HG02798 (cell line): ENCODE data around the gene TM7SF3.

Experiments
- ATAC-seq: cut with Tn5 transposase; IDR thresholded peaks from one replicate; pipeline ENCODE4 v1.9.1; 2021; ENCODE audit warnings: mild to moderate bottlenecking; ENCODE audit not compliant: unreplicated experiment, poor library complexity

The TM7SF3 gene

DNA sequence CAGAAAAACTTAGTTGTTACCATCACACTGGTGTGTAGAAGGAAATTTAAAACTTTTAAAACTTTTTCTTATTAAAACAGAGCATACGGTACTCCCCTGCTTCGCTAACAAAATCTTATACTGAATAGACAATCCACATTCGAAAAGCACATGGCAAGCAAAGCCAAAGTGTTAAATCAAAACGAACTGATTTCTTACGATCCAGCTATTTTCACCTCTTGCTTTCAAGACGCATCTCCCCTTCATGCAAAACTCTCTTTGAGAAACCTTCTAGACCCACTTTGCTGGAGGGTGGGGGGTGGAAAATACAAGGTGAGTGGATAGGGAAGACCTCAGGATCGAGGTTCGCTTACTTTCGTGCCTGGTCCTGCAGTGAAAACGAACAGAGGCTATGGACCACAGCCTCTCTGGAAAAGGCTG is 76.7 kb downstream of the TM7SF3 start:
- no peak for ATAC-seq

DNA sequence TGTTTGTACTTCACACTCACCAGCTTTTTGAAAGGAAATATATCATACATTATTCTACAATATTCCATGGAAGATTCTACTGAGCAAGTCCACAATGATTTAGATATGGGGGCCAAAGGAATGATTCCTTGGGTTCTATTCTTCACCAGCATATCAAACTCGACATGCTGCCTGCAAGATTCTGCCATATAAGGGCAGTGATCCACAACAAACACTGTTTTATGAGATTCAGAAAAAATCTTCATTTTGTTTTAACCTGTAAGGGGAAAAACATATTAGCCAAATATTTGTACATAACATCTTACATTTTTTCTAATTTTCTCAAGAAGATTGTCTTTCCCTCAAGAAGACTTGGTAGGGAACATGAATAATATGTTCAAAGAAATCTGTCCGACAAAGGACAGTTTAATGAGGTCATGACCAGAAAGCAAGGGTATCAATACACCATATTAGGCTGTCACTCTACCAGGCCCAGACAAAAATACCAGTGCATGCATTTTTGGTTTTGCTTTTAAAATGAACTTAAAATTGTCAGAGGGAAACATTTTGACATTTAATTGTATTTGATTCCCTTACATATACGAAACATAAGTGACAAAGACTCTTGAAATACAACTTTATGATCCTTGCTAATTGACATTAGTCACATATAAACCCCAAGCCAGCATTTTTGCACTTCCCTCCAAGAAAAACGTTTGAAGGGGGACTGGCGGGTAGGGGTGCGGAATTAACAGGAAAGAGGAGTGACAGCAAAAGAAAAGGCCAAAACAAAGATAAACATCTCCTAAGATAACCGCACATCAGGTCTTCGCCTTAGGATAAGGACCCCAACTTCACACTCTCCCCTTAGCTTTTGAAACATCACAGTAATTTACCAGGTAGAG is 77.4 kb downstream of the TM7SF3 start:
- no peak for ATAC-seq

DNA sequence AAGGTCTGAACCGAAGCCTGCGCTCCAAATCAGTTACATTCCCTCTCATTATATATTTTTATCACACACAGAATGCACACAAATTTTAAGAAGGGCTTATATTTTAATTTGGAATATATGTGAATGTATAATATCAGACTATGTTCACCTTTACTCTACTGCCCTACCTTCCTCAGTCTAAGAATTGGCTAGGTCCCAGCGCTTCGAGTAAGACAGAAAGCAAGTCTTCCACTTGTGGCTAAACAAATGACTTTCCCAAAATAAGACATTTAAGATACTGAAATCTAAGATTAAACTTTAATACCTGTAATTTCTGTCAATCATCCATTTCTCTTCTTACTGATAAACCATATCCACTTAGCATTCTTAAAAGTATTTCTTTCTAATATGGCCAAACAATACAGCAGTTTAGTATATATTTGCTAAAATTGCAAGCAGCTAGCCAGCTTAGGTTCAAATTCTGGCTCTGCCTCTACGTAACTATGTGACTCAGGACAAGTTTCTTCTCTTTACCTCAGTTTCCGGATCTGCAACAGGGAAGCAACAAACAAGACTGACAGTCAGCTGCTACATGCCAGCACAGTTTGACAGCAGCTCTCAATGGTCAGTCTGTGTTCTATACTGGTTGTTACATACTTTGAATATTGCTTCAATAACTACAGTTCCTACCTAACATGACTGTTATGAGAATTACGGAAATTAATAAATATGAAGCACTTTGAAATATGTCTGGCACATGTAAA is 78.4 kb downstream of the TM7SF3 start:
- ATAC-seq = no peak

DNA sequence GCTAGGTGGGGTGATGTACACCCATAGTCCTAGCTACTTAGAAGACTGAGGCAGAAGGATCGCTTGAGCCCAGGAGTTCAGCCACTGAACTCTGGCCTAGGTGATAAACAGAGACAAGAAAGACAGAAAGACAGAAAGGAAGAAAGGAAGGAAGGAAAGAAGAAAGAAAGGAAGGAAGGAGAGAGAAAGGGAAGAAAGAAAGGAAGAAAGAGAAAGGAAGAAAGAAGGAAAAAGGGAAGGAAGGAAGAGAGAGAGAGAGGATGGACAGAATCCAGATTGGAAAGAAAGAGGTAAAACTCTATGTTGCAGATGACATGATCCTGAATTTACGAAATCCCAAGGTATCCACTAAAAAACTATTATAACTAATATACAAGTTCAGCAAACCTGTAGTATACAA is 84.6 kb downstream of the TM7SF3 start:
- no peak for ATAC-seq

DNA sequence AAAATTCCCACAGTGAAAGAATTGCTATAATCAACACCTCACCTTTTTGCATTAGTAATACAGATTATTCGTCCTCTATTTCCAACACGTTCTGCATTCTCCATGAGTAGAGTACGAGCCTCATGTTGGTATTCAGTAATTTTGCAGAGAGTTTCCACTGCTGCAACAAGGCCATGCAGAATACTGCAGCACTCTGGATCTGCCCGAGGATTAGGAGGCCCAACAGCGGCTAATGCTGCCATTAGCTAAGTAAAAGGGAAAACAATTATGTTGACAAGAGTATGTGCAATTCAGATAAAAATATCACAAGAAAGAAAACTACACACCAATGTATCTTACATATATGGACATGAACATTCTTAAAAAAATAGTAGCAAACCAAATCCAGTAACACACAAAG is 85.5 kb downstream of the TM7SF3 start:
- ATAC-seq = no peak
